KMS-11 (cell line): ENCODE results near the gene GREM2.

ENCODE experiments used
- H2AFZ ChIP-seq: fragments of 200-600 bp; sonication (generic); 2 replicates; pipeline ENCODE4 v1.6.1; 2016; ENCODE audit warnings: antibody characterized with exemption, mixed run types, low read depth
- H3K27ac ChIP-seq: fragments of 200-600 bp; sonication (generic); 2 replicates; pipeline ENCODE4 v1.6.1; 2016; ENCODE audit warnings: mild to moderate bottlenecking, mixed run types
- H3K27me3 ChIP-seq: fragments of 200-600 bp; sonication (generic); 2 replicates; pipeline ENCODE4 v1.6.1; 2017; ENCODE audit warnings: mild to moderate bottlenecking, low read depth, mixed run types, moderate library complexity; ENCODE audit not compliant: insufficient read depth
- H3K36me3 ChIP-seq: fragments of 200-600 bp; sonication (generic); 2 replicates; pipeline ENCODE4 v1.6.1; 2017; ENCODE audit warnings: mild to moderate bottlenecking, mixed run types; ENCODE audit not compliant: insufficient read depth
- H3K4me1 ChIP-seq: fragments of 200-600 bp; sonication (generic); 2 replicates; pipeline ENCODE4 v1.6.1; 2016; ENCODE audit warnings: mild to moderate bottlenecking, low read depth, mixed run types; ENCODE audit not compliant: poor library complexity, severe bottlenecking
- H3K4me2 ChIP-seq: fragments of 200-600 bp; sonication (generic); 2 replicates; pipeline ENCODE4 v1.7.0; 2016; ENCODE audit warnings: mild to moderate bottlenecking, mixed run types
- H3K4me3 ChIP-seq: fragments of 200-600 bp; sonication (generic); IDR thresholded peaks from 2 replicates; pipeline ENCODE4 v1.6.1; 2017; ENCODE audit warnings: low read depth, low read length, mixed read lengths; ENCODE audit not compliant: insufficient read depth
- H3K79me2 ChIP-seq: fragments of 200-600 bp; sonication (generic); 2 replicates; pipeline ENCODE4 v1.6.1; 2016; ENCODE audit warnings: low read depth, mixed run types; ENCODE audit not compliant: insufficient read depth
- H3K9ac ChIP-seq: fragments of 200-600 bp; sonication (generic); 2 replicates; pipeline ENCODE4 v1.6.1; 2016; ENCODE audit warnings: mild to moderate bottlenecking, mixed run types
- H4K20me1 ChIP-seq: fragments of 200-600 bp; sonication (generic); 2 replicates; pipeline ENCODE4 v1.6.1; 2016; ENCODE audit warnings: mild to moderate bottlenecking, mixed run types; ENCODE audit not compliant: insufficient read depth
- CTCF ChIP-seq: fragments of 200-600 bp; sonication (generic); conservative IDR thresholded peaks from 2 replicates; pipeline ENCODE4 v1.6.1; 2017; ENCODE audit warnings: low read depth, mild to moderate bottlenecking, antibody characterized with exemption, low read length, moderate library complexity, mixed read lengths

The GREM2 gene

GRCh38 chr1:240575981-240576662 is 35.8 kb downstream of the GREM2 start:
- TF ChIP-seq CTCF: no peak
- Histone ChIP-seq H3K27ac (peak overlapping the region; percentile 42), H3K4me3 (no peak overlapping the region), H2AFZ (peak overlapping the region; percentile 33), H3K4me2 (peak overlapping the region; percentile 56), H3K79me2 (no peaks in the 10 kb centered on the region), H3K36me3 (no peaks in the 10 kb centered on the region), H3K9ac (peak overlapping the region; percentile 8; the same call in 1 of the 2 replicates), H3K4me1 (peaks cover 29% of the 10 kb centered on the region), H3K27me3 (no peaks in the 10 kb centered on the region), H4K20me1 (no peaks in the 10 kb centered on the region)

DNA sequence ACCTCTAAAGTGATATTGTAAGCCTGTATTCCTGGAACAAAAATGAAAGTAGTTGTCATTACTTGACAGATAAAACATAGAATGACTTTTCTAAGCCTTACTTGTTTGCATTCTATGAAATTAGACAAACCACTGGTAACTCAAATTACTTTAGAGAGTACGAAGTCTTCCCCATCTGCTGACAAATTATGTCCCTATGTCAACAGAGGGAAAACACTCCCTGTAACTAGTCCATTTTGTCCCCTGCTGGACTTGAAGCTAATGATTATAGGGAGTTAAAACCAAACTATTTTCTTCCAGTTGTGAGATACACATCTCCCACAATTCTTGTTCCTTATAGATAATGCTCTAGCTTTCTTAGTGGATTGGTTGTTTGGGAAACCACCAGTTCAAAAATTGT is 39.6 kb downstream of the GREM2 start:
- H3K79me2 ChIP-seq: no peaks in the 10 kb centered on the region
- no peak for TF ChIP-seq CTCF
- H3K27ac ChIP-seq: no peak overlapping the region
- no peak overlapping the region for H2AFZ ChIP-seq
- no peak overlapping the region for H3K4me2 ChIP-seq
- H3K4me3 ChIP-seq: no peak overlapping the region
- no peaks in the 10 kb centered on the region for H3K27me3 ChIP-seq
- H4K20me1 ChIP-seq: no peaks in the 10 kb centered on the region
- H3K9ac ChIP-seq: no peak overlapping the region
- peaks cover 19% of the 10 kb centered on the region for H3K4me1 ChIP-seq
- no peaks in the 10 kb centered on the region for H3K36me3 ChIP-seq

GRCh38 chr1:240571782-240572181 is 40.2 kb downstream of the GREM2 start:
- Histone ChIP-seq H3K27me3 (no peaks in the 10 kb centered on the region), H3K9ac (no peak overlapping the region), H3K79me2 (no peaks in the 10 kb centered on the region), H3K4me2 (no peak overlapping the region), H3K36me3 (no peaks in the 10 kb centered on the region), H3K4me3 (no peak overlapping the region), H3K4me1 (peaks cover 14% of the 10 kb centered on the region), H2AFZ (no peak overlapping the region), H4K20me1 (no peaks in the 10 kb centered on the region), H3K27ac (no peak overlapping the region)
- no peak for TF ChIP-seq CTCF

DNA sequence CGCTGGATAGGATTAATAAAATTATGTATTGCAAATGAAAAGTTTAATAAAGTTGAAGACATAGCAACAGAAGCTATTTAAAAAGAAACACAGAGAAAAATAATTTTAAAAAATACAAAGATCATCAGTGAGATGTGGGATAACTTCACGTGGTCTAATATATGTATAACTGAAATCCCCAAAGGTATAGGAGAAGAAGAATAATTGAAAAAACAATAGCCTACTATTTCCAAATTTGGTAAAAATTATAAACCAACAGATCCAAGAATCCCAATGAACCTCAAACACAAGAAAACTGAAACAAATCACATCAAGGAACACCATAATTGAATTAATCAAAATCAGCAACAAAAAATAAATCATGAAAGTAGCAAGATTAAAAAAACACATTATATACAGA is 44.9 kb downstream of the GREM2 start:
- no peak overlapping the region for H3K4me3 ChIP-seq
- peaks cover 8% of the 10 kb centered on the region for H3K4me1 ChIP-seq
- H3K27me3 ChIP-seq: no peaks in the 10 kb centered on the region
- no peak overlapping the region for H2AFZ ChIP-seq
- H3K4me2 ChIP-seq: no peak overlapping the region
- no peaks in the 10 kb centered on the region for H3K36me3 ChIP-seq
- TF ChIP-seq CTCF: no peak
- no peaks in the 10 kb centered on the region for H4K20me1 ChIP-seq
- H3K9ac ChIP-seq: no peak overlapping the region
- no peak overlapping the region for H3K27ac ChIP-seq
- H3K79me2 ChIP-seq: no peaks in the 10 kb centered on the region
